Stimulated activated CD8-positive, alpha-beta memory T cell treated with anti-CD3 and anti-CD28 coated beads, Interleukin-7, amount 100 ng/mL, for 4 hours (primary cell): Measurements from ENCODE around the gene LAMP2.

Source experiments
- DNase-seq, 2 donors: peaks; one replicate each; pipeline ENCODE4 v3.0.0-alpha.2; 2020; ENCODE audit warnings: low read depth in 2 of 2

The LAMP2 gene

GRCh38 chrX:120456973-120457372 is 12.1 kb downstream of the LAMP2 start:
- no peak for DNase-seq

DNA sequence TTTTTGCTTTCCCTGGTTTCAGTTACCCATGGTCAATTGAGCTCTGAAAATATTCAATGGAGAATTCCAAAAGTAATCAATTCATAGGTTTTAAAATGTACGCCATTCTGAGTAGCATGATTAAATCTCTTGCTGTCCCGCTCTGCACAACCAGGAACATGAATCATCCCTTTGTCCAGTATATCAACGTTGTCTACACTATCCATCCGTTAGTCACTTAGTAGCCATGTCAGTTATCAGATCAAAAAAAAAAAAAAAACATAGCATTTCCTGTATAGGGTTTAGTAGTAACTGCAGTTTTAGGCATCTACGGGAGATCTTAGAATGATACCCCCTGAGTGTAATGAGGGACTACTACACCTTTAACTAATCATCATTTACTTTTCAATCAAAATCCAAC is 15.1 kb downstream of the LAMP2 start:
- DNase-seq = no peak

DNA sequence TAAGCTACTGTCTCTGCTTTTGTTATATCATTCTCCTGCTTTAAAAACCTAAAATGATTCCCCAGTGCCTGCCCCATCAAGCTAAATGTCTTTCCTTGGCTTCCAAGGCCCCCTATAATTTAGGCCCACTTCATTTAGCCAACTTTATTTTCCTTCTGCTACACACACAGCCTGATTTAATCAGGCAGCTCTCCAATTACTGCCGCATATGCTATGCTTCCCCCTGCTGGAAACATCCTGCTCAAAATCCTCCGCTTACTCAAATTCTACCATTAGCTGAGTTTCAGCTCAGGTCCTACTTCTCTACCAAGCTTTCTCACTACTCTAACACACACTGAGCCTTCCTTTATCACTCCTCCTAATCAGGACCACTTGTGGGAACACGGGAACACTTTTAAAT is 17.0 kb downstream of the LAMP2 start:
- DNase-seq = no peak

DNA sequence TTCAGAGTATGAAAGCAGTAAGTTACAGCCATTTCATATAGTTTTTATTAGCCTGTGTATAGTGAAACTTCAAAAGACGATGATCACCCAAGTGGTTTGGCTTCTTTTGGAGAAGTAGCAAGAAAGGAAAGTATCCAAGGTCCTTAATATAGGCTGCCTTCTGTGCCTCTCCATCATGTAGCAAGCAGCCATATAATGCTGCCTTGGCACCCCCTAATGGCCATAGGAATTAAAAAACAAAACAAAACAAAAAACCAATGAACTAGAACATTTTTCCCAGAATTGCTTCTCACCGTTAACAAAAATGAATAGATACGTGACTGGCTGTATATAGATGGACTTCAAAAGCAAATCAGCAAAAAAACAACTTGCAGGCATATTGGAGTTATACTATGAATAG is 18.9 kb downstream of the LAMP2 start:
- DNase-seq = no peak

- no peak for DNase-seq
Measured at GRCh38 chrX:120446498-120446897, 22.6 kb downstream of the LAMP2 start.

- DNase-seq = no peak
Measured at GRCh38 chrX:120439921-120440320, 29.2 kb downstream of the LAMP2 start.

DNA sequence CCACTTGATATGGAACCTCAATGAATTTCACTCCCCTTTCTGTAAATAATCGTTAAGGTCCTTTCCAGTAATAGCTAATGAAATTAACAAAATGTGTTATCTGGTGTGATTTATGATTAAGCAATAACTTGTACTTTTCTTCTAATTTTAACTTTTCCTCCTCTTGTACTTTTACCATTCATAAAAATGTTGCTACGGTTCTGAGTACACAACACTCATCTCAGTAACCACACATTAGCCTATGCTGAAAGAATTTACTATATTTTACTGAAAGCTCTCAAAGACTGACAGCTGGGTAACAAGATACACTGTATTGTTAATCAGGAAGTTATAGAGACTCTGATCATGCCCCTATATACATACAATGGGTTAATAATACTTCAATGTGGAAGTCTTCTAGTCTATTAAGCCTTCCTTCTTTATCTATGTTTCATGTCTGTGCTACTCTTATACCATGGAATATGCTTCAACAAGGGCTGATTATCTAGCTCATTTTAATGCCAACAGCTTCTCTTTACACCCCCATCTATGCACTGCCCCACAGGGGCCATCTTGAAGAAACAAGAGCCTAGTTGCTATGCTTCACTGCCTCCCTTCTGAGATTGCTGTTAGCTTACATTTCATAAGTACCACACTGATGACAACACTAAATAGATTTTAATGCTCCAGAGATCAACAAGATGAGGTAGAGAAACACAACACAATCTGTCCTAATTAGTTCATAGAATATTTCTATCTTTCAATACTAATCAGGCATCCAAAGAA is 39.1 kb downstream of the LAMP2 start:
- DNase-seq = no peak

DNA sequence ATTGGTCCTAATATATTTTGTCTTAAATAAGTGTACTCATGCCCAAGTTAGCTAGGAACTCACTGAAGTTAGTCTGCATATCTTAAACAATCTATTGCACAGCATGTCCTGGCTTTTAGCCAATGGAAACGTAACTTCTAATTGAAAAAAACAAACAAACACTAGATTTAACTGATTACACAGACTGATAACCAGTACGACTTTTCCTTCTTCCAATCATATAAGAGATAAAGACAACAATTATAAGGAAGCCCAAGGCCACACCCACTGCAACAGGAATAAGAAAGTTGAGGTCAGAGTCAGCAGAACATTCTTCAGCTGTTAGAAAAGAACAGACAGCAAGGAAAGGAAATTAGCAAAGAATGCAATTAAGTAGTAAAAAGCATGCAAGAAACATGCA is 40.8 kb downstream of the LAMP2 start:
- DNase-seq = no peak

- DNase-seq = no peak
Measured at GRCh38 chrX:120426599-120426998, 42.5 kb downstream of the LAMP2 start.

DNA sequence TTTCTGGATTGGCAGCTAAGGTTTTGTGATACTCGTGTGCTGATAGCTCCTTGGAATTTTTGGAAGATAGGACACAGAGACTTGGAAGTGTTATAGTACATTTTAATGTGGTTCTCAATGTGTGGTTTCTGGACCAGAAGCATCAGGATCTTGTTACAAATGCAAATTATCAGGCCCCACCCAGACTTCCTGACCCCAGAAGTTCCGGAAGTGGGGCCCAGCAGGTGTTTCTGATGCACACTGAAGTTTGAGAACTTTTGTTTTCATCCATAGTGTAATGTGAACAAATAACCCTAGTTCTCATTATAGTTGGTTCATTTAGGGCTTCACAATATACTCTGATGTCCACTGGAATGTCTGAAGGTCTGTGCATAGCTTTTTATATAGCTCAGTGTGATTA is 49.6 kb downstream of the LAMP2 start:
- no peak for DNase-seq

DNA sequence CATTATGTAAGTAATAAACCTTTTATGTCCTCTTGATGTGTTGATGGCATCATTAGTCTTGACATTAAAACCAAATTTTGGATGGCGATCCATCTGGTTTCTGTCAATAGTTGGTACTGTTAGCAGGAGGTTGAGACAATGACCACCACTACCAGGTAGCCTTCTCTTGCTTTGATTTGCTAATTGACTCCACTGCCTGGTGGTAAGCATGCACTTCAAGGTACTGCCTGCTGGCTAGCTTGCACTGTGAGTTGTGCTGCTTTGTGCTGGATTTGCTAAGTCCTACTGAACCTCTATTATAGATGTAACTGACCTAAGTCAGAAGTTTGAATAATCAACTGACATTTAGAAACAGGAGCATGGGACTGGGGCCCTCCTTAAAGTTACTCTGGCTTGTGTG is 60.9 kb downstream of the LAMP2 start:
- DNase-seq = no peak

DNA sequence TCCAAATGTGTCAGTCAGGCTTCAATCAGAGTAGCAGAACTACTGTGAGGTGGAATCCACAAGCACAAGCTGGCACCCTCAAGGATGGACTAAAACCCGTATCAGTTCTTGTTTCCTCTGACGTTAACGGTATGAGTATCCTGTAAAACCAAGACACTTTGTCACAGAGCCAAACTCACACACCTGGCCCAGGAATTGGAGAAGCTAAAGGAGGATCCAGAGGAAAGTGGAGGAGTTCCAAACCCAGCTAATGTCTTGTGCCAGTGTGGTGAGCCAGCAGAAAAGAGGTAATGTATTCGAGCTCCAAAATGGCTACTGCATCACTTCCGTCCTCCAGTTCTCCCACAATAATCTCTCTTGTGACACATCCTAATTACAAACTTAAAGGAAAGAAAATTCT is 62.5 kb downstream of the LAMP2 start:
- DNase-seq = no peak

DNA sequence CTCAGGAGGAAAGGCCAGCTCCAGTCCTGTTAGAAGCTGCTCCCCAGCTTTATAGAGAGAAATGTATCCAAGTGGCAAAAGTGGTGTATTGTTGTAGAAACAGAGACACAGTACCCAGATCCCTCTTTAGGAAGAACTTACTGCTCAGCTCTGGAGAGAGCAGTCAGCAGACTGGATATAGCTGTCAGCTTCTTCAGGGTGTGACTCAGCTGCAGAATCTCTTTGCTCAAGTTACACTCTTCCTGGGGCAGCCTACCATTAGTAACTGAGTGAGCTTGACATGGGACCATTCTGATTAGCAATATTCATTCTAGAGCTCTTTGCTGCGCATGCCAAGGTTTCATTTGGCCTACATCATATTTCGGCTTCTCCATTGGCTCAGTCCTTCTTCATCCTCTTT is 66.7 kb downstream of the LAMP2 start:
- DNase-seq = no peak

DNA sequence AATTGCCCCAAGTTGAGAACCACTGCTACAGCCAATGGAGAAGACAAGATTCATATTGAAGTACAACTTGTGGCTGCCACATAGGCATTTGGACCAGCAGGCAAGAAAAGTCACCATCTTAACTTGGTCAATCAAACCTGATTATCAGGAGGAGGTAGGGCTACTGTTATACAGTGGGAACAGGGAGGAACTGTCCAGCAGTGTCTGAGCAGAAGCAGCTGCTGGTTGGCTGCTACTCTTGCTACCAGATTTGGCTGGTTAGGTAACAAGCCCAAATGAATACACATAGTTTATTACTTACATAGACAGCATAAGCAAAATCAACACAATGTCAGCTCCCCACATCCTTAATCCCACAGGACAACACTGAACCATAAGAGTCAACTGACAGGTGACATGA is 67.8 kb downstream of the LAMP2 start:
- no peak for DNase-seq

DNA sequence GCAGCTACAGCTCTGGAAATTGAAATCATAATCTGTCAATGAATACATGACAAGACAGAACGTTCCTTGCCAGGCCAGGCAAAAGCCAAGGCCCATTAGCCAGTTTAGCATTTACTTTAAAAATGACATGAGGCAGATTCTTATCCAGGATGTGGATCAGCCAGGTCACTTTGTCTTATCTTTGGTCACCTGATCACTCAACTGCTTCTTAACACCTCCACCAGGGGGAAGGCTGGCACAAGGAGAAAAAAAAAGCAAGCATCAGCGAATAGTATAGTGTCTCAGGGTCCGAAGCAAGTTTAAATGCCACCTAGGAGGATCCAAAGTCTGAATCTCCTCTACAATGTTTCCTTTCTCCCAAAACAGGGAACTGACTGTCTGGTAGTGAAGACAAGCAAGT is 88.4 kb downstream of the LAMP2 start:
- no peak for DNase-seq

- no peak for DNase-seq
Measured at GRCh38 chrX:120379937-120380681, 89.0 kb downstream of the LAMP2 start.

GRCh38 chrX:120378570-120378969 is 90.5 kb downstream of the LAMP2 start:
- no peak for DNase-seq
